Measurements from ENCODE around the gene MRS2.
"Not testable (repeated sequence)": the region's sequence is repeated elsewhere in the genome, so short reads cannot be mapped to it uniquely, and the experiment has no call there.

MRS2 gene

GRCh38 chr6:24378473-24379097, 24.2 kb upstream of the MRS2 start:
- no peak for TF ChIP-seq CTCF (IDR thresholded peaks at IDR 0.05; ENCODE audit: insufficient read depth, low read length, poor library complexity, severe bottlenecking)
- DNase-seq (ENCODE audit: extremely low read depth, insufficient read length) = no peak
- Histone ChIP-seq H3K36me3 (ENCODE audit: control insufficient read depth, insufficient read depth, low read length) (no peaks in the 10 kb centered on the region), H3K4me3 (replicated peaks; ENCODE audit: low read depth, low read length) (no peak overlapping the region), H3K27me3 (replicated peaks; ENCODE audit: control insufficient read depth, insufficient read depth, low read length) (no peaks in the 10 kb centered on the region)

- TF ChIP-seq CTCF (IDR thresholded peaks at IDR 0.05; ENCODE audit: insufficient read depth, low read length, poor library complexity, severe bottlenecking) = no peak
- Histone ChIP-seq H3K36me3 (ENCODE audit: control insufficient read depth, insufficient read depth, low read length) (no peaks in the 10 kb centered on the region), H3K4me3 (replicated peaks; ENCODE audit: low read depth, low read length) (no peak overlapping the region), H3K27me3 (replicated peaks; ENCODE audit: control insufficient read depth, insufficient read depth, low read length) (no peaks in the 10 kb centered on the region)
- DNase-seq (ENCODE audit: extremely low read depth, insufficient read length) = no peak
Observed at GRCh38 chr6:24381476-24382219, 21.1 kb upstream of the MRS2 start.

- Histone ChIP-seq H3K36me3 (ENCODE audit: control insufficient read depth, insufficient read depth, low read length) (no peaks in the 10 kb centered on the region), H3K4me3 (replicated peaks; ENCODE audit: low read depth, low read length) (no peak overlapping the region), H3K27me3 (replicated peaks; ENCODE audit: control insufficient read depth, insufficient read depth, low read length) (no peaks in the 10 kb centered on the region)
- no peak for DNase-seq (ENCODE audit: extremely low read depth, insufficient read length)
- TF ChIP-seq CTCF (IDR thresholded peaks at IDR 0.05; ENCODE audit: insufficient read depth, low read length, poor library complexity, severe bottlenecking) = no peak
Observed at GRCh38 chr6:24382220-24382540, 20.6 kb upstream of the MRS2 start.

GRCh38 chr6:24382891-24383494, 19.7 kb upstream of the MRS2 start:
- not testable (repeated sequence) for H3K4me3 ChIP-seq (replicated peaks; ENCODE audit: low read depth, low read length); H3K27me3 ChIP-seq (replicated peaks; ENCODE audit: control insufficient read depth, insufficient read depth, low read length); H3K36me3 ChIP-seq (ENCODE audit: control insufficient read depth, insufficient read depth, low read length); DNase-seq (ENCODE audit: extremely low read depth, insufficient read length)

GRCh38 chr6:24384369-24385130, 18.2 kb upstream of the MRS2 start:
- H3K27me3 ChIP-seq (replicated peaks; ENCODE audit: control insufficient read depth, insufficient read depth, low read length); H3K36me3 ChIP-seq (ENCODE audit: control insufficient read depth, insufficient read depth, low read length); DNase-seq (ENCODE audit: extremely low read depth, insufficient read length); H3K4me3 ChIP-seq (replicated peaks; ENCODE audit: low read depth, low read length): not testable (repeated sequence)

GRCh38 chr6:24385536-24386269, 17.0 kb upstream of the MRS2 start:
- Histone ChIP-seq H3K27me3 (replicated peaks; ENCODE audit: control insufficient read depth, insufficient read depth, low read length) (no peaks in the 10 kb centered on the region), H3K36me3 (ENCODE audit: control insufficient read depth, insufficient read depth, low read length) (no peaks in the 10 kb centered on the region), H3K4me3 (replicated peaks; ENCODE audit: low read depth, low read length) (no peak overlapping the region)
- no peak for TF ChIP-seq CTCF (IDR thresholded peaks at IDR 0.05; ENCODE audit: insufficient read depth, low read length, poor library complexity, severe bottlenecking)
- no peak for DNase-seq (ENCODE audit: extremely low read depth, insufficient read length)
